GM18498 (cell line): ENCODE measurements around the gene SLC17A2.

Source experiments
- ATAC-seq: cut with Tn5 transposase; IDR thresholded peaks from one replicate; pipeline ENCODE4 v1.9.1; 2021; ENCODE audit warnings: mild to moderate bottlenecking, moderate library complexity; ENCODE audit not compliant: unreplicated experiment

The SLC17A2 gene, protein sequence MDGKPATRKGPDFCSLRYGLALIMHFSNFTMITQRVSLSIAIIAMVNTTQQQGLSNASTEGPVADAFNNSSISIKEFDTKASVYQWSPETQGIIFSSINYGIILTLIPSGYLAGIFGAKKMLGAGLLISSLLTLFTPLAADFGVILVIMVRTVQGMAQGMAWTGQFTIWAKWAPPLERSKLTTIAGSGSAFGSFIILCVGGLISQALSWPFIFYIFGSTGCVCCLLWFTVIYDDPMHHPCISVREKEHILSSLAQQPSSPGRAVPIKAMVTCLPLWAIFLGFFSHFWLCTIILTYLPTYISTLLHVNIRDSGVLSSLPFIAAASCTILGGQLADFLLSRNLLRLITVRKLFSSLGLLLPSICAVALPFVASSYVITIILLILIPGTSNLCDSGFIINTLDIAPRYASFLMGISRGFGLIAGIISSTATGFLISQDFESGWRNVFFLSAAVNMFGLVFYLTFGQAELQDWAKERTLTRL

DNA sequence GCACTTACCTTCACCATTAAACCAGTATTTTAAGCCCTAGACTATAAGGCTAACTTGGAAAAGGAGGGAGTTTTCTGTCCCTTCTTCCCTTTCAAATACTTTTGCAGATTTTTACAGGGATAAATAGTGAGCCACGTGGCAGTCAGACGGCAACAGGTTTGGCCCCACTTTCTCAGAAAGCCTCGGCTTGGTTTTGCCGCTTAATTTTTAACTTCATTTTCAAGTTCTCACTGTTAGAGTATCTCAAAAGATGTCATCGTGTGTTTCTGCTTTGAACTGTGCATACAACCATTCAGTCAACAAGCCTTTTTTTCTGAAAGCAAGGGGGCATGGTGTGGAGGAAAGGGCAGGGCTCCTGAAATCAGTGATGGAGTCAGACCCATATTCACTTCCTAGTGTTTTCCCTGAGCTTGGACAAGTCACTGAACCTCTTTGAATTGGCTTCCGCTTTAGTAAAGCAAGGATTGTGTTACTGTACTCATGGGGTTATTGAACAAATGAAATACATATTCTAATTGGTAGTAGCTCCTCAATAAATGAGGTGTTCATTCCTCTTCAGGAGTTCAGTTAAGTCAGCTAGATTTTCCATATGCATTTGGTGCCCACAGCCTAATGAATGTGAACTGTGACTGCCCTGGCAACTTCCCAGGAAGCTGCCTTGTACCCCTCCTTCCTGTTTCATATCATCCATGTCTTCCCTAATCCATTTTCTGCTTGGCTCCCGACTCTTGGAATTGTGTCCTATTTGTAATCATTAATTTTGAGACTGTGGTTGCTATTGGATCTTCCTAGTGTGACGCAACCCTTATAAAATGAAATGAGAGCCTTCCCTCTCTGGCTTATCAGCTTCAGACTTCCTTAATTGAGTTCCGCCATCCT lies at the start of gene SLC17A2:
Gene SLC17A2, minus strand, starts transcription at position 160 of the 879 bp plus-strand sequence. CDS start 4,895 bp downstream, outside the sequence.
- no peak for ATAC-seq

DNA sequence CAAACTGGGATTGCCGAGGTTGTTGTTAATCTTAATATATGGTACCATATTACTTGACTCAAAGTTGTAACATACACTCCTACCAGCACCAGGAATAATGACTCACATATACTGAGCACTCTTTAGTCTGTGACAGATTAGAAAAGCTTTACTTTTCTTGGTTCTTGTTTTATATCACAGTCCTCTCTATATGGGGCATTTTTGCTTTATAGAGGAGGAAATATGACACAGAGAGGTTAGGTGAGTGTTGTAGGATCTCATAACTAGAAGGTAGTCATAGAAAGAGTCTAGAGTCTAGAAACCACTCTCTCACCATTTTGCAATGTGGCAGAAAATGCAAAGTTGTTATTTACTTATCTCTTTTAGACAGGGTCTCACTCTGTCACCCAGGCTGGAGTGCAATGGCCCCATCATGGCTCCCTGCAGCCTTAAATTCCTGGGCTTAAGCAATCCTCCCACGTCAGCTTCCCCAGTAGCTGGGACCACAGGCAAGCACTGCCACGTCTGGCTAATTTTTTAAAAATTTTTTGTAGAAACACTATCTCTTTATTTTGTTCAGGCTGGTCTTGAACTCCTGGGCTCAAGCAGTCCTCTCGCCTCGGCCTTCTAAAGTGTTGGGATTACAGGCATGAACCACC lies 45.6 kb upstream of the SLC17A2 start:
- no peak for ATAC-seq

DNA sequence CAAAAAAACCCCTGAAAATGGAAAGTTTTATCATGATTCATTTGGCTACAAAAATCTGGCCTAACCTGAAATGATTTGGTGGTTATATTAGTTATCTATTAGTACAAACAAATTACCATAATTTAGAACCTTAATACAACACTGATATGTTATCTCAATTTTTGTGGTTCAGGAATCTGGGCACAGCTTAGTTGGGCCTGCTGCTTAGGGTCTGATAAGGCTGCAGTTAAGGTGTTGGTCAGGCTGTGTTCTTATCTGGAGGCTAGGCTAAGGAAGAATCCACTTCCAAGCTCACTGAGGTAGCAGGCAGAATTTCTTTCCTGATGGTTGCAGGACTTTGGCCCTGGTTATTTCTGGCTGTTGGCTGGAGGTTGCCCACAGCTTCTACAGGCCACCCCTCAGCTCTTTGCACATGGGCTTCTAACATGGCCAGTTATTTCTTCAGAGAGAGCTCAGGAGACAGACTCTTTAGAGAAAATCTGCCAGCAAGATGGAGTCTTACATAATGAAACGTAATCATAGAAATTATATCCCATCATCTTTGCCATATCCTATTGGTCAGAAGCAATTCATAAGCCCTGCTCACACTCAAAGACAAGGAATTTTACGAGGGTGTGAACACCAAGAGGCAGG lies 43.5 kb upstream of the SLC17A2 start:
- no peak for ATAC-seq

DNA sequence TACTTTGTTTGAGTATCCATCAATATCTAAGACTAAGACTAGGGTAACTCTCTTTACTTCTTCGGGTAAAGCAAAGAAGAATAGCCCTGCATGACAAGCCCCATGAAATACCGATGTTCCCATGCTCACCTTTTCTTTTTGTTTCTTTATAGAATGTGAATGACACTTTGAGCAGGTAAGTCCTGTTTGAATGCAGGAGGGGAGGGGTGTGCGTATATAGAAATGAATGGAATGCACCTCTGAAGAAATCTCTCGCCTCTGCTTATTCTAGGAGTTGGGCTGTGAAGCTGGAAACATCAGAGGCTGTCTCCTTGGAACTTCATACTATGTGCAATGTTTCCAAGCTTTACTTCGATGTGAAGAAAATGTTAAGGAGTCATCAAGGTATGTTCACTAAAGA lies 42.4 kb upstream of the SLC17A2 start:
- no peak for ATAC-seq

DNA sequence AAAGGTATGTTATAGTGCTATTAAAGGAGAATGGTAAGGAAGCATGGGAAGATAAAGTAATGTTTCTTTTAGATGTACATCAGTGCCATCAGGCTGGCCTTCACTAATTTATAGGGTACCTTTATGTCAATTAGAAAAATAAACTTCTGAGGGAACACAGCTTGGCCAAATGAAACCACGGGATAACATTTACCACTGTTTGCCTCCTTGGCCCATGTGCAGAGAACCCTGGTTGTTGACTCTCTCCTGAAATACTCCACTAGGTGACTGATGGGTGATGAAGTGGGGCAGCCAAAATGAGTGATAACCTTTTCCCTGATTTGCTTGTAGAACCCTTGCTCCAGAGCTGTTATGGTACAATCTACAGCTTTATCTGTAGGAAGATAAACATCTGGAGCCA lies 41.6 kb upstream of the SLC17A2 start:
- no peak for ATAC-seq

- peak; percentile 49 for ATAC-seq
Measured at GRCh38 chr6:25971187-25971821, 40.8 kb upstream of the SLC17A2 start.

DNA sequence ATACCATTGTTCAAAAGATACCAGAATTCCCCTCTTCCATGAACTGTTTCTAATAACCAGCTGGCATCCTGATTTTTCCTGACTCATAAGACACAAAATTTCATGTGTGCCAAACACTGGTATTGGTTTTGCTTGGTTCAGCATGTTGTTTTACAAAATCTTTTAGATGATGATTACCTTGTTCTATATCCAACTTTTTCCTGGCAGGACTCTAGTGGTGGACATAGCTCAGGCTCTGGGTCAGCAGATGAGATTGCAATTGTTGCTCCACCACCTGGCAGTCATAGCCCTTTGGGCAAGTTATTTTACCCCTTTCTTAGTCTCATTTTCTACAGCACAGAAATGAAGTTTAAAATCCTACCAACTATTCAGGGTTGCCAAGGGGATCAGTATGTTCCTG lies 38.3 kb upstream of the SLC17A2 start:
- ATAC-seq = no peak

- no peak for ATAC-seq
Measured at GRCh38 chr6:25966711-25967110, 36.2 kb upstream of the SLC17A2 start.

- ATAC-seq = no peak
Measured at GRCh38 chr6:25965058-25965457, 34.6 kb upstream of the SLC17A2 start.

DNA sequence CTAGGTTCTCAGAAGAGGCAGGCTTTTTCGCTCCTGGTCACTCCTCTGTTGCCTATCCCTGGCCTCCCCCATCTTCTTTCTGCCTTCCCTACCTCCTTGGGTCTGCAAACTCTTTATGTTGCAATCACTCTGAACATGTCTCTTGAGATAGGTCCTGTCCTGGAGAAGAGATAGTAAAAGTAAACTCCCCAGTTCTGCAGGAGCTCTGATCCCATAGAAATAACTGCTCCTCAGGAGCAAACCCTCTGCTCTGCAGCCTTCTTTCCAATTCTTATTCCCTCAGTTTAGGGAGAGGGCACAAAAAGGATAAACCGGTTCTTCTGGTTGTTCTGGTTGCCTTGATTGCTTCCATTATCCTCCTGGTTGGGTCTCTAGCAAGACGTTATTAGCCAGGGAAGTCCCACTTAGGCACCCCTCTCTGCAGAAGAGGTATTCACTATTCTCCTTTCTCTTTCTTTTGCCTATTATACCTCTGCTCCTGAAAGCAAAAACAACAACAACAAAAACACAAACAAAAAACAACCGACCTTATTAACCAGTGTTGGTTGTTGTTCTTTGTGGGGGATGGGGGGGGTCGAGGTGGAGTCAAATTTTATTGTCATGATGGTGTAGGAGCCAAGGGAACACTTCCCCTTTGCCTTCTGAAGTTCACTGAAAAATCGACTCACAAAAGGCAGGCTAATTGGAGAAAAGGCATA lies 33.1 kb upstream of the SLC17A2 start:
- ATAC-seq = no peak

DNA sequence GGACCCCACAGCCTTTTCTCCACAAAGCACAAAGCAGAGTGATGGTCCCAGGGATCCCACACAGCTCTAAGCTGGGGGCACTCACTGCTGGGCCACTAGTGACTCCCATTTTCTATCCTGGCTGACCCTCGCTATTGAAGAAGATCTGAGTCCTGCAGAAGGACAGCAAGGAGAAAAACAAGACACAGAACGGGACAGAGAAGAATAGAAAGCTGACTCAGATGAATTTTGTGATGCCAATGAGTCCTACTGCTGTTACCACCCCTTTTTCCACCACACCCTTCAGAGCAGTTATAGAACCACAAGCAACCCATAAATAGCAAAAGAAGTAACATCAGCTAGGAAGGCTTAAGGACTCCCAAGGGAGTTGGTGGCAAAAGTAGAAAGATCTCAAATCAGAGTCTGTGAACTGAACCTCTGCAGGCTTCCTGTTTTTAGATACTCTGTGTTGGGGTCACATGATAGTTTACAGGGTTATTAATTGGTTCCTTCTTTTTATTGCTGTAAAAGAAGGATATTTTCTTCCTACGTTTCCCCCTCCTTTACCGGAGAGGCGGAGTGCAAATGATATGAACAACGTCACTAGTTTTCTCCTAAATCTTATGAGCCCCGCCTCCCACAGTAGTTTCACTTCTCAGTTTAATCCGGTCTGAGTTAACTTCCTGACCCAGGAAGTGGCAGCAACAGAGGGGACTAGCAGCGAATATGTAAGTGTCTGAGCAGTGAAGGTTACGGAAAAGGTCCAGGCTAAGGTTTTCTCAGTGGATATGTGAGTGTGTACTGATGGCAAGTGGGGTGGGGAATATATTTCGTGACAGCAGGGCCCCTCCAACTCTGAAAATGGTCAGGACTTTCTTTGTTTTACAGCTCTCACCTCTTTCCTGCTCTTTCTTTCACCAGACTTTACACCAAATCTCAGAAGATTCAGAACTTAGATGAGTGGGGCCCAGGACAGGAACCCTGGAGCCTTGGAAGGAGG lies 31.9 kb upstream of the SLC17A2 start, which contains the start of gene TRIM38:
Gene TRIM38, plus strand, starts transcription at position 654 of the 979 bp plus-strand sequence. CDS start 3,721 bp downstream, outside the sequence.
- ATAC-seq = peak; percentile 79

DNA sequence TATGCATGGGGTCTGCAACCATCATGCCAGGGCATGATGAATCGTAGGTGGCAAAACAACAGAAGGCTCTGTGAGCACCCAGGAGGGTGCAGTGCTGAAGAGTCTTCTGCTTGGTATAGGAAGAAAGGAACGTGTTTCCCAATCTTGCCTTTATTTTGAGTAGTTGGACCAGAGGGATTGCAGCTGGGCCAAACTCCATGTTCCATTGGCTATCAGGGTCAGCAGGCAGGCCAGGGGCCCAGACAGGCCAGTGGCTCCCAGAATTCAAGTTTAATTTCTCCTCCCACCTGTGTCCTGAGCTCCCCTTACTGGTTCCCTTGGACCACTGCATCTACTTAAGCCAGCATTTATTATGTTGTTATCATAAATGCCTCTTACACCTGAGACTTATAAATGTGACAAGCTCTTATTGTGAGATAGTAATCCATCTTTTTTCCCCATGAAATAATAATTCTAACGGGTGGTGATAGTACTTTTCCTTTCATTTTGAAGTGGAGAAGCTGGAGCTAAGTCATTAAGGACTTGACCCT lies 31.2 kb upstream of the SLC17A2 start:
- ATAC-seq = no peak

DNA sequence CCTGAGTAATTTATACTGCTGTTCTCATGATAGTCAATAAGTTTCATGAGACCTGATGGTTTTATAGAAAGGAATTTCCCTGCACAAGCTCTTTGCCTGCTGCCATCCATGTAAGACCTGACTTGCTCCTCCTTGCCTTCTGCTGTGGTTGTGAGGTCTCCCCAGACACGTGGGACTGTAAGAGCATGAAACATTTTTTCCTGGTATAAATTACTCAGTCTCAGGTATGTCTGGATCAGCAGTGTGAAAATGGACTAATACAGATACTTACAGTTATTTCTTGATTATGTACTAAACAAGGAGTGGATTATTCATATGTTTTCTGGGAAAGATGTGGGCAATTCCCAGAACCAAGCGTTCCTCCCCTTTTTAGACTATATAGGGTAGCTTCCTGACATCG lies 30.2 kb upstream of the SLC17A2 start:
- ATAC-seq = no peak

DNA sequence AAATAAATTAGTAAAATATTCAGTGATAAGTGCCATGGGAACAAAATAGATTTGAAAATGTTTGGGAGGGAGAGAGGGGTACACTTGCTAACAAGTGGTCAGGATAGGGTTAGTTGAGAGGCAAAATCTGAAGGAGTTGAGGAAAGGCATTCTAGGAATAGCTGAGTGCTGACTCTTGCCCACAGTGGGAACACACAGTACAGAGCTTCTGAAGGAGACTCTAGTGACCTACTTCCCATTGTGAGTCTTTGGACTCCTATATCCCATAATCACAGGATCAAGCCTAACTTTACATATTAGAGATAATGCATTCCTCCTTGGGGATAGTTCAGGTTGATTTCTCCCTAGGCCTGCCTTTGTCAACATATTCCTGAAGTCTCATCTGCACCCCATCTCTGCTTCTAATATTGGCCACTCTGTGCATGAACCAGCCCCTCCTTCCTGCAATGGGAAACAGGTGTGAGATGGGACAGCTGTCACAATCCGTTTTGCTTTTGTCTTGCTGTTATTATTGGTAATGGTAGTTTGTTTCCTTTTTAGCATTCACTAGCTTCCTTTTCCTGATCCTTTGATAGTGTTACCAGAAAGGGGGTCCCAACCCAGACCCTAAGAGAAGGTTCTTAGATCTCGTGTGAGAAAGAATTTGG lies 29.5 kb upstream of the SLC17A2 start:
- no peak for ATAC-seq

- ATAC-seq = no peak
Measured at GRCh38 chr6:25958700-25959162, 28.2 kb upstream of the SLC17A2 start.

GRCh38 chr6:25956226-25956625 lies 25.7 kb upstream of the SLC17A2 start:
- no peak for ATAC-seq

GRCh38 chr6:25954756-25955155 lies 24.3 kb upstream of the SLC17A2 start:
- no peak for ATAC-seq

DNA sequence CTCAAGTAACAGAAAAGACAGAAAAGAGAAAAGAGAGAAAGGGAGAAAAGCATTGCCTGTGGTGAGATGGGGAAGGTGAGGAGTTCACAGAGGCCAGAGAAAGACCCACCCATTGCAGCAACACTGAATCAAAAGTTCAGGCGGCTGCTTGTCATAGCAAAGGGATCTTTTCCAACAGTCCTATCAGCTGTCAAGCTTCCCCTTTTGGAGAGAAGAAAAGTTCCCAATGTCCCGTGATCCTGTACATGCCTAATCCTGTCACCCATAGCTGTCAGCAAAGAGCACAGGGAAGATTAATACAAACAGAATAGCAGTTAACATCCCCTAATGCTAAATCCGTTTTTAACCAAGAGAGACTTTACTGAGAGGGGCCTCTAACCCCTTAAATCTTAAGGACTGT lies 23.2 kb upstream of the SLC17A2 start:
- no peak for ATAC-seq
